GM10248 (cell line): Measurements from ENCODE around the gene CHST14.

ENCODE experiments used
- CTCF ChIA-PET: fragments of 300-600 bp; sonication (Branson Sonifier 250); formaldehyde crosslinking; extraction: SDS; loops from one replicate; lab custom pipeline; 2021; ENCODE audit warnings: antibody characterized with exemption; lab: Yijun Ruan, JAX
- POLR2A ChIA-PET: fragments of 350-650 bp; sonication (Branson Sonifier 250); formaldehyde crosslinking; extraction: SDS; loops from one replicate; lab custom pipeline; 2020; ENCODE audit warnings: antibody characterized with exemption; lab: Yijun Ruan, JAX
- DNase-seq: peaks from one replicate; pipeline ENCODE4 v3.0.0; 2012; ENCODE audit errors: extremely low spot score
- CTCF ChIP-seq: IDR thresholded peaks from 2 replicates; pipeline ENCODE4 v1.5.1; 2012; ENCODE audit warnings: mild to moderate bottlenecking, low read depth; ENCODE audit errors: extremely low read depth, missing control alignments, control extremely low read depth

CHST14 gene

GRCh38 chr15:40495516-40495915 lies 24.7 kb downstream of the CHST14 start:
- no peak for TF ChIP-seq CTCF
- POLR2A ChIA-PET = interaction anchor here (0.6 kb wide), 1 partner anchor 39 kb away, joined by 6 read pairs; no protein-coding TSS in a partner anchor
- no peak for DNase-seq
- CTCF ChIA-PET = interaction anchor here (1.9 kb wide), 1 partner anchor 11 kb away, joined by 6 read pairs; no protein-coding TSS in a partner anchor

DNA sequence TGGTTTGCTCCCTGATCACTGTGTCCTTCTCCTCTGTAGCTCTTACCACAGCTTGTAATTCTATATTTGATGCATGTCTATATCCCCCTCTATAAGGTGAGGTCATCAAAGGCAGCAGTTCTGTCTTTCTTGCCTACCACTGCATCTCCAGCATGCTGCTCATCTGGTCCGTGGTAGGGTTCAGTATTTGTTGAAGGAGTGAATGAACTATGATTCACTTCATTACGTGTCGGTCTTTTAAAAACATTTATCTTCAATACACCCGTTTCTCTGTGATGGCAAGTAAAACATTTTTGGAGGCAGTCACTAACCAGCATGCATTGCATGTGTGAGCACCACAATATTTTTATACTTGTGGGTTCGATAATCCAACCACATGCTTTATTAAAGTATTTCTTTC lies 27.6 kb downstream of the CHST14 start:
- no peak for TF ChIP-seq CTCF
- CTCF ChIA-PET = interaction anchor here (1.0 to 1.7 kb wide), 3 partner anchors 9 to 20 kb away, joined by 3 to 9 read pairs (median 4); no protein-coding TSS in a partner anchor
- POLR2A ChIA-PET = no interaction called here
- DNase-seq = no peak

- CTCF ChIA-PET = interaction anchor here (1.0 to 1.7 kb wide), 3 partner anchors 8 to 20 kb away, joined by 3 to 9 read pairs (median 4); no protein-coding TSS in a partner anchor
These were observed 28.1 kb downstream of the CHST14 start for GRCh38 chr15:40498891-40499290.

DNA sequence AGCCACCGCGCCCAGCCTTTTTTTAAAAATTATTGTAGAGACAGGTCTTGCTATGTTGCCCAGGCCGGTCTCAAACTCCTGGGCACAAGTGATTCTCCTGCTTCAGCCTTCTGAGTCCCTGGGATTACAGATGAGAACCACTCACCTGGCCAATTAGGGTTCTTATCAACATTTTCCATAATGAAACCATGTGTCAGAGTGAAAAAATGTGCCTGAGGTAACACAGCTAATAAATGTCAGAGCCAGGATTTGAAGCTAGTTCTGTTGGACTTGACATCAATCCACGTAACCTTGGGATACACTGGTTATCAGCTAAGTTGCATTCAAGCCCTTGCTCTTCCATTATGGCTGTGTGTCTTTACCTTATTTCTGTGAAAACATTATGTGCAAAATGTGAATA lies 29.1 kb downstream of the CHST14 start:
- ChIA-PET POLR2A (no interaction called here), CTCF (interaction anchor here (1.0 kb wide), 1 partner anchor 10 kb away, joined by 3 read pairs; no protein-coding TSS in a partner anchor)
- no peak for TF ChIP-seq CTCF
- no peak for DNase-seq

More at GRCh38 chr15:40498891-40499290, 28.1 kb downstream of the CHST14 start:
- POLR2A ChIA-PET = no interaction called here
- no peak for TF ChIP-seq CTCF
- DNase-seq = no peak

- ChIA-PET CTCF (no interaction called here), POLR2A (no interaction called here)
- no peak for DNase-seq
- TF ChIP-seq CTCF = no peak
These were observed 30.0 kb downstream of the CHST14 start for GRCh38 chr15:40500568-40501330.

DNA sequence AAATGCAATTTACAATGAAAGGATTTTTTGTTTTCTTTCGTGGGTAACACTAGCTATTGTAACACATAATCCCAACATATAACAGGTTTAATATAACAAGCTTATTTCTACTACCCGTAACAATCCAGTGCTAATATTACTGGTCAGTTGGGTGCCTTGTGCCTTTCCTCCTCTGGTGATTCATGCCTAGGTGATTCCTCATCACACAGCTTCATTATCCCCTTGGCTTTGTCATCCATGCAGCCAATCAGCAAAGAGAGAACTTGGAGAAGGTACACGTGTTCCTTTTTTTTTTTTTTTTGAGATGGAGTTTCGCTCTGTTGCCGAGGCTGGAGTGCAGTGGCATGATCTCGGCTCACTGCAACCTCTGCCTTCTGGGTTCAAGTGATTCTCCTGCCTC lies 30.7 kb downstream of the CHST14 start:
- CTCF ChIA-PET = interaction anchor here (1.0 kb wide), 1 partner anchor 18 kb away, joined by 3 read pairs; no protein-coding TSS in a partner anchor
- no peak for TF ChIP-seq CTCF
- POLR2A ChIA-PET = no interaction called here
- no peak for DNase-seq
